Adrenal gland (tissue), 5 donors: ENCODE data around the gene OPCML.

Experiments
- CTCF ChIP-seq, 6 experiments: fragments of 450-650 bp in 4 of 6; fragments of 200-600 bp in 2 of 6; sonication (generic) in 1 of 6; IDR thresholded peaks; 1 replicate in 5 of 6; 2 replicates in 1 of 6; pipeline versions ENCODE4 v1.5.1 to v1.8.0; 2016 to 2021; ENCODE audit warnings: antibody characterized with exemption in 6 of 6, mild to moderate bottlenecking in 2 of 6, moderate library complexity in 1 of 6
- POLR2A ChIP-seq, 2 donors: fragments of 450-650 bp; IDR thresholded peaks; one replicate each; pipeline ENCODE4 v1.6.1; 2017; ENCODE audit warnings: antibody characterized with exemption in 2 of 2, mild to moderate bottlenecking in 2 of 2, moderate library complexity in 1 of 2
- donor health status: DM: no; HTN: no; CAD: no.

GRCh38 chr11:133029107-133029506 lies 503.2 kb downstream of the OPCML start:
- TF ChIP-seq CTCF (IDR thresholded peaks at IDR 0.05): no peak
- no peak for TF ChIP-seq POLR2A (IDR thresholded peaks at IDR 0.05)
